GM10266 (cell line): Measurements from ENCODE around the gene LBHD2.
A peak's percentile ranks its signal among the peaks of the same experiment; 100 is the strongest.

Experiments
- DNase-seq: peaks from one replicate; pipeline ENCODE4 v3.0.0; 2012; ENCODE audit errors: extremely low spot score
- CTCF ChIP-seq: IDR thresholded peaks from 2 replicates; pipeline ENCODE4 v1.5.1; 2012; ENCODE audit warnings: mild to moderate bottlenecking, low read depth; ENCODE audit not compliant: control insufficient read depth, insufficient read depth; ENCODE audit errors: missing control alignments

The LBHD2 gene

GRCh38 chr14:103088921-103089320 is 4.9 kb downstream of the LBHD2 start:
- DNase-seq: no peak
- TF ChIP-seq CTCF: no peak

GRCh38 chr14:103089386-103090335 is 5.7 kb downstream of the LBHD2 start:
- DNase-seq: no peak
- no peak for TF ChIP-seq CTCF

GRCh38 chr14:103090481-103091020 is 6.5 kb downstream of the LBHD2 start:
- DNase-seq: no peak
- no peak for TF ChIP-seq CTCF

GRCh38 chr14:103091041-103091882 is 7.3 kb downstream of the LBHD2 start:
- TF ChIP-seq CTCF: peak; percentile 77
- peak; percentile 96 for DNase-seq

- no peak for DNase-seq
- TF ChIP-seq CTCF: no peak
Measured at GRCh38 chr14:103091883-103092222, 7.8 kb downstream of the LBHD2 start.

- no peak for DNase-seq
Measured at GRCh38 chr14:103093856-103094405, 9.9 kb downstream of the LBHD2 start.

More at GRCh38 chr14:103093856-103094405, 9.9 kb downstream of the LBHD2 start:
- TF ChIP-seq CTCF: no peak
